GM21529 (cell line): Measurements from ENCODE around the gene BLOC1S2.
"Not testable (repeated sequence)": the region's sequence is repeated elsewhere in the genome, so short reads cannot be mapped to it uniquely, and the experiment has no call there.

ENCODE experiments used
- ATAC-seq: cut with Tn5 transposase; IDR thresholded peaks from one replicate; pipeline ENCODE4 v1.9.1; 2021; ENCODE audit not compliant: unreplicated experiment

Gene BLOC1S2

DNA sequence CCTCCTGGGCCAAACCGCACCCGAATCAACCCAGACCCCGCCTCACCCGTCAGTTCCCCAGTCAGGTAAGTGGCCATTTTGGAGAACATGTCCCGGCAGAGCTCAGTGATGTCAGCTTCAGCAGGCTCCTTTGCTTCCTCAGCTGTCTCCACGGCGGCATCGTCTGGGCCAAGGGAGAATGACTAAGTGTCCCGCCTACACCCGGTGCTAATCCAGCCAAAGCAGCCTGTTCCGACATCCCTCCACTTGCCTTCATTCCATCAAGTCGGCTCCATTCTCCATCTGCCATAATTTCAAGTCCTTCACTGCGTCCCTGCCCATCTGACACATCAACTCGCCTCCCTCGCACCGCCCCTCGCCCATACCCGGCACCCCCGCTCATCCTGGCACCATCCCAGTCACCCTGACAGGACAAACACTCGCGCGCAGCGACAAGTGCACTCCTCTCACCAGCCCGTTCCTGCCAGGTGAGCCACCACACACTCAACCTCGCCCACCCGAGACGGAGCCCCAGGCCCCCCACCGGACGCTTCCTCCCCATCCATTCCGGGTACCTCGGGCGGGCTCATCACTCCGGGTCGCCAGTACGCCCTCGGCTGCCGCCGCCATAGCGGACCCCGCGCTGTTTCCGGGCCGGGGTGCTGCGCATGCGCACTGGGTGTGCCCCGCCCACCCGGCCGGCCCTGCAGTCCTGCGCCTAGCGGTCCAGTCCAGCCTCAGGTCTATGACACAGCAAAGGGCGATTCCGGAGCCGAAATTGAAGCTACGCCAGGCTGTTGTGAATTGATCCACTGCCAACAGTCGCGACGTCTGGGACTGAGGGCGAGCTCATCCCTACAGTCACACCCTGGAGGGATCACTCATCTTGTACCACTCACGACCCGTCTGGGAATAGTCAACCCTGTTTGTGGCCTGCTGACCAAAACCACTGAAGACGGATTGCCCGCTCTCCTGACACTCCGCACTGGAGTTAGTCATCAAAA is at the start of gene BLOC1S2:
Gene BLOC1S2, minus strand, starts transcription at position 630 of the 983 bp plus-strand sequence. Its CDS starts 21 bp downstream, at position 609.
- ATAC-seq: peak; percentile 88

DNA sequence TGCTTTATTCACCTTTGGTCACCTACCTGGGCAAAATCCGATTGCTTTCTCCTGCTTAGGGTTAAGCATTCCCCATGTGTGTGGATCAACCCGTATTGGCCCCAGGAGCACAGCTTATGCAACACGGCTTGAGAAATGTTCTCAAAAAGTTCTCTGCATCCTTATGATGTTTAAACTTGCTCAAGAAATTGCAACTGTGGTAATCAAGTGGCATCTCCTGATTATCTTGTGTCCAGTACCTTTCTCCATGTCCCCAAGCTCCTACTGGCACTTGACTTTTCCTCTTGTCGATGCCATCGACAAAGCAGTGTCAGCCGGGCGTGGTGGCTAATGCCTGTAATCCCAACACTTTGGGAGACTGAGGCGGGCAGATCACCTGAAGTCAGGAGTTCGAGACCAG is 48.3 kb upstream of the BLOC1S2 start:
- no peak for ATAC-seq

DNA sequence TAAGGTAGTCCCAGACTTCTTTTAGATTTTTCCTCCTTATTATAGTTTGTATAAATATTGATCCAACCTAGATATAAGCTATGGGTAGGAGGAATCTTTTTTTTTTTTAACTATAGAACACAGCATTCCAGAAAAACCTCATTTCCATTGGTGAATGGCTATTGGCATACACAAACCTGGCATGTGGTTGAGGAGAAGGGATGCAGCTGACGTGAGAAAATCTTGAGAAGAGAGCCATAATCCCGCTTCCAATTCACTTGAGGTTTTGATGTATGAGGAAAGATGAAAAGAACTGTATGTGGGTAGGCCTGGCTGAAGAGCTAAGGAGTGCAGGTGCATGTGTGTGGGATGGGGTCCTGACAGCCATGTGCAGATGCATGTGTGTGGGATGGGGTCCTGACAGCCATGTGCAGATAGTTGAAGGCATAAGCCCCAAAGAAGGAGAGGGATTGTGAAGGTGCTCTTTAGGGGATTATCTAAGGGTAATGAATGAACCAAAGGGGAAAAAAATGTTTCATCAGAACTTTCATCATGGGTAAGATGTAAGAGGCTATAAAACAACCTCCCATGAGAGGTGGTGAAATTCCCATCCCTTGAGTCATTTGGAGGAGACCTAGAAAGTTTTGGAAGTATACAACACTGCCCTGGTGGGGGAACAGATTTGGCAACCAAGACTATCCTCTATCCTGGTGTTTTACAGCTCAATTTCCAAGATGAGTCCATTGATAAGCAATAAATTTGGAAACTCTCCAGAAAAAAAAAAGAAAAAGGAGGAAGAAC is 47.4 kb upstream of the BLOC1S2 start:
- ATAC-seq: no peak

DNA sequence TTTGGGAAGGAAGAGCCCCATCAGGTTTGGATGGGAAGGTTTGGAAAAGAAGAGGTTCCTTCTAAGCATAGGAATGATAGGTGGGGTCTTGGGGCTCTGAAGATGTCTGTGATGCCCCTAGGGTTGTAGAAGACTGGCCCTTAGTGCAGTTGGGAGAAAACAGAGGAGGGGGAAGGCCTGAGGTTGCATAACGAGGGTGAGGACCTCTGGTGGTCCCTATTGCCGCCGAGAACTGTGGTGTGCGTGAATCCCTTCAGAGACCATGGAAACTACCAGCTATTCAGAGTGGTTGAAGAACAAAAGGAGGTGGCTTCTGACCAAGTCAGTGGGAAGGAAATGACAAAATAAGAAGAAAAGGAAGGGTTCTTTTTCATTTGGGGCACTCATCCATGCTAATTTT is 46.6 kb upstream of the BLOC1S2 start:
- no peak for ATAC-seq

DNA sequence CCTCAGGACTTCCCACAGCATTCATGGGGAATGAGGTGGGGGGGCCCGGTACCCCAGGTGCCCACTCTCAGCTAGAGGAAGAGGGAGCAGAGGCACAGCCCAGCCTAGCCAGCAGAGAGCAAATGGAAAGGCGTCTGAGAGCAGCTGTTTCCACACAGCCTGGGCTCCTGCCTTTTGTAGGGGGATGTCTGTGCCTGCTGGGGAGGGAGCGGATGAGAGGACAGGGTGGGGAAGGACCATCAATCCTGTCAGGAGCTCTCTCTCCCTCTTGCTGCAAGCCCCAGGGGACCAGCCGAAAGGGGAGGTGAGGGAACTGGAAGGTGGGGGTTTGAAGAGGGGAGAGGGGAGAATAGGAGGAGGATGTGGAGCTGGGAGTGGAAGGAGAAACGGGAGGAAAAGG is 43.6 kb upstream of the BLOC1S2 start, which contains the start of gene PKD2L1:
Gene PKD2L1, minus strand, starts transcription at position 150 of the 400 bp plus-strand sequence. Its CDS starts 125 bp downstream, at position 25.
- ATAC-seq: no peak

DNA sequence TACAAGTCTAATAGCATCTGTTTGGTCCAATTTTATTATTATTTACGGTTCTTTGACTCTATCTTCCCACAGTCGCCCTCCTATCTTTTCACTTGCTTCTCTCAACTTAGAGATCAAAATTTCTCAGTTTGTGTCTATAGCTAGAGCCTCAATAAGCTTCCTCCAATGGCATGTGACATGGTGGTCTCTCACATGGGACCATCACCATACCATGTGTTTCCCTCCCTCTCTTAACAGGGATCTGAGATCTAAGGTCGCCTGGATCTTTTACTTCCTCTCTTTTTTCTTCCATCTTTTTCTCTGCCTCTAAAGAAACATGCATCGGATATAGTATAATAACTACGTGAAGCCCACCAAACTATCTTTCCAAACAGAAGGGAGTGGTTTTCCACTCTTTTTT is 41.7 kb upstream of the BLOC1S2 start:
- ATAC-seq: no peak

DNA sequence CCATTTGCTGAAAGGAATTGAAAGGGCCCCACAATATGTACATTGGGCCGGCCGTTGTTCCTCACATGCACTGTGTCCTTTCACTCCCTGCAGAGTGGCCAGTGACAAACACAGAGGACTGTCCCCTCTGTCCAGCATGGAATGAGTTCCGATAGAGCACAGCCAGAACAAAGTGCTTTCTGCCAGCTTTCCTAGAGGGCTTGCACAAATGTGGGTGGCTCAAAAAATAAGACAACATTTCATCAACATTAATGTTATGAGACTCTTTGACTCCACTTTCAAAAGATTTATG is 41.2 kb upstream of the BLOC1S2 start:
- ATAC-seq: no peak

DNA sequence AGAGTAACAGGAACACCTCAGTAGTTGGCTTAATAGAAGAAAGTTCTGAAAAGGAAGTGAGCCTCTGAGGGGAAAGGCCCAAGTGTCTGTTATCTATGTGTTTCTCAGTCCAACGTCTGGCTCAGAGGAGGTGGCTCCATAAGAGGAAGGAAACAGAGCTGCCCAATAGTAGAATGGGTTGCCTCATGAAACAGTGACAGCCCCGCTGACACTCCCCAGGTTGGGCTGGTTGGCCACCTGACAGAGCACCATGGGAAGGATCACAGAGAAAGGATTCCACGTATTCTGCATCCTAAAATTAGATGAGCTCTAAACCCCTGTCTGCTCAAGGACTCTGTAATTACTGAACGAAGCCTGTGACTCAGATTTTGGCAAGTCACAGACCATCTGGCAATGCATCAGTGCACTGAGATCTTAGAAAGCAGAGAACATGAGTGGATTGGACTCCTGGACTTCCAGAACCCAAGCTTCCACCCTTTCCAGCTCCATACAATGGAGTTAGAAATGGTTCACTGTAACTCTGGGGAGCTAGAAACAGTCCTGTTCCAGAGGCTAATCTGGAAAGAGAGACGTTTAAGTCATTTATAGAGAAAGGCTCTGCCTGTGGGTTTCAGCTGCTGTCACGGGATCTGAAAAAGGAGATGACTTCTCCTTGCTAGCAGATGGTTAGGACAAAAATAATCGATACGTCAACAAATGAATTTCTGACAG is 40.7 kb upstream of the BLOC1S2 start:
- ATAC-seq: peak; percentile 99

DNA sequence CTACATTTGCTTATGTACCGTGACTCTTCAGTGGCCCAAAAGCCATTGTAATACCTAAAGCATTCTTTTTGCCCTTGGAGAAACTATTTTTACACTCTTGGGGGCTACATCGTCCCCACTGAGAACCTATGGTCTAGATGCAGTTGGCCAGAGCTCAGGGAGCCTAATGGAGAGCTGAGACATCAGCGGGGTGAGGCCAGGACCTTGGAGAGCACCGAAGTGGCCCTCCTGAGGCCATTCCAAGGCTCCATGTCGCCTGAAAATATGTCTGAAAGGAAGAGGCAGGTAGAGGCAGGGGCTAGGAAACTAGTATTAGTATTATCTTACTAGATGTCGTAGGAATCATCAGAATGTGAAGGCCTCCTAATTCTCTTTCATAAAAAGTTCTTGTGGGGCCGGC is 38.7 kb upstream of the BLOC1S2 start:
- no peak for ATAC-seq

DNA sequence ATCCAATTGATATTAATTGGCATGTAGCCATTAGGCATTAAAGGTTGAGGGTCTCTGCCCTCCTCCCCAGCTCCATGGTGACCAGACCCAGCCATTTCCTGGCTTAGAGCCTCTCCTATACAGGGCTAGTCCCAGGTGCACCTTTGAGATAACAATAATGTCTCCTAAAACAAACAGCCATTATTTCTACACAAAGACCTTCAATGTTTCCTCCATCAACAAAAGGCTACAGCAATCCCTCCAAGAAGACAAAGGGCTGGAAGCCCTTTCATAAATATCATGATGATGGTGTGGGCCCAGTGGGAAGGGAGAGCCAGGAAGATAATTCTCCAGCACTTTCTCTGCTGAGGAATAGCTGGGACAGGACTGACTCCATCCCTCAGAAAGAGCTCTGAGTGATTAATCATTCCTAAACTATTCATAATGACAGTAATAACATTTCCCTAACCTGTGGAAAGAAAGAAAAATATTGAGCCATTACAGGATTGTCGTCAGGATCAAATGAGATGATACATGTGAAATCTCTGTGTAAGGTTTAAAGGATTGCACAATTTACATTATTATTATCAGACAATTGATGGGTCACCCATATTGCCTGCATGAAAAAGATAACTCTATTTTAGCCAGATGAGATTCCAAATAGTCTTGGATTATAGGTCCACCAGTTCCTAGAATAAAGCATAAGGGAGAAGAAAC is 33.4 kb upstream of the BLOC1S2 start:
- no peak for ATAC-seq

DNA sequence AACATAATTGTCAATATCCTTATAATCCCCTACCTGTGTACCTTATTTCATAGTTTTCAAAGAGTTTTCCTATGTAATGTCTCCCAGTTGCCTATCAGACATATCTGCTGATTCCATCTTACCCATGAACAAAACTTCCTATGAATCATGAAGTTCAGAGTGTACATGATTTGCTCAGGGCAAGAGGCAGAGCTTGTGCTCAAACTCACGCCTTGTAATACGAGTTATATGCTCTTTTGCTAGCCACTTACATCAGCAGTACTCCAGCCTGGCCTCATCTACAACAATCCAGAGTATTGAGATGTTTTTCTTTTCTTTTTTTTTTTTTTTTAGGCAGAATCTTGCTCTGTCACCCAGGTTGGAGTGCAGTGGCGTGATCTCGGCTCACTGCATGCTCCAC is 31.7 kb upstream of the BLOC1S2 start:
- ATAC-seq: no peak

DNA sequence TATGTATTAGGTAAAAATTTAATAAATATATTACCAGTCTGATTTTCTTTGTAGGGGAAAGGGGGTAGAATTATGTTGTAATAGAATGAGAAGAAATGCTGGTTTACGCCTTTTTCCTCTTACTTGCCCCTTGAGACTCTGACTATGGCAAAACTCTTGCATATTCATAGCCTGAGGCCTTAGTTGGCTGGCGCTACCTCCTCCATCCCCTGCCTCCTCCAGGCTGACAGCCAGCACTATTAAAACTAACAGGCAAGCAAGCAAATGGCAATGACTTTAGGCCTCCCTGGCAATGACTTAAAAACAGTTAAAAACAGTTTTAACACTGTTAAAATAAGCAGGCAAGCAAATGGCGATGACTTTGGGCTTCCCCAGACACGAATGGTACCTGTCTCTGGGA is 29.1 kb upstream of the BLOC1S2 start:
- ATAC-seq: no peak

DNA sequence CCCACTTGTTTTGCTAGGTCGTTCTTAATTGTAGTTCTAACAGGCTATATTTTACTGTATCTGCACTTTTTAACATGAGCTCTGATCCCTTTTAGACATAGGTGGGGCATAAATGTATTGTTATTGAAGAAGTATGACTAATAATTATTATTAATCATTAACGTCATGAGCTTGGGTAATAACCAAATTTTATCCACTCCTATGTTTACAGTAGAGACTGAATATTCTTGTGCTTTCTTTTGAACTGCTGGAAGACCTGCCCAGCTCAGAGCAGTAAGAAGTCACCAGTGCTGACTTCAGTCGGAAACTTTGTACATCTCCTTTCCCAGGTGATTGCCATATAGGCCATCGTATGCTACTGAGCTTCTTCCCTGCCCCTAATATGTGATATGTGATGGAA is 24.8 kb upstream of the BLOC1S2 start:
- no peak for ATAC-seq

DNA sequence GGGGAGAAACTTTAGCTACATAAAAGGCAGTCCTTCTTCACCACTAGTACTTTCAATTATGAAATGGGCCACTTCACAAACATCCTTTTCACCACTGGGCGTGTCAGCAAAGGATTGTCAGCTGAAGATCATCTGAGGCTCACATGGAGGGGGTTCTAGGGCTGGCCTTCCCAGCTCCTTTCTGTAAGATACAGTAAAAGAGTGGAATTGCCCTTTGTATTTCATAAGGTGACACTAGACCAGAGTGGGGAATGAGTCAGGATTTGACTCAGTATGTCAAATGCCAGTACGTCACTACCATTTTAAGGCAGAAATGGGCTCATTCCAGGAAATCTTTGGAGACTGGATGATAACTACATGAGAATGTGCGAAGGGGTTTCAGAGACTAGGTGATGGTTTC is 21.2 kb upstream of the BLOC1S2 start:
- no peak for ATAC-seq

DNA sequence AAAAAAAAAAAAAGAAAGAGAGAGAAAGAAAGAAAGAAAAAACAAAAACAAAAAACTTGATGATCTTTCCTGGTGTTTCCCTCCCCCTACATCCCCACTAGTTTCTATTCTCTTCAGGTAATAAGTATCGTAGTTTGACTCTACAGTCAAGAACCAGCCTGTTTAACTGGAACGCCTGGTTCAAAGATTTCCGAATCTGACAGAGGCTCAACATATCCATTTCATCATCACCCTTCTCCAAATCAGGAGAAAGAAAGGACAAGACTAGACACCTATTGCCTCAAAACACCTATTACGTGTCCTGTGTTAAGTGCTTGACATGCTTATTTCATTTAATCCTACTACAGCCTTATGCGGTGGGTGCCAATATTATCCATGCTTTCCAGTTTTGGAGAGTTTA is 20.4 kb upstream of the BLOC1S2 start:
- ATAC-seq: no peak

DNA sequence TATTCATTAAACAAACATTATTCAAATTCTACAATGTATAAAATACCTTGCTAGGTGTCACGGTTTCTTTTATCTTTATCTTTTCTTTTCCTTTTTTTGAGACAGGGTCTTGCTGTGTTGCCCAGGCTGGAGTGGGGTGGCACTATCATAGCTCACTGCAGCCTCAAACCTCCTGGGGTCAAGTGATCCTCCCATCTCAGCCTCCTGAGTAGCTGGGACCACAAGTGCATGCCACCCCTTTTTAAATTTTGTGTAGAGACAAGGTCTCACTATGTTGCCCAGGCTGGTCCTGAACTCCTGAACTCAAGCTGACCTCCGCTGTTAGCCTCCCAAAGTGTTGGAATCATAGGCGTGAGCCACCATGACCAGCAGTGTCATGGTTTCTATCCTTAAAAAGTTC is 17.9 kb upstream of the BLOC1S2 start:
- no peak for ATAC-seq

DNA sequence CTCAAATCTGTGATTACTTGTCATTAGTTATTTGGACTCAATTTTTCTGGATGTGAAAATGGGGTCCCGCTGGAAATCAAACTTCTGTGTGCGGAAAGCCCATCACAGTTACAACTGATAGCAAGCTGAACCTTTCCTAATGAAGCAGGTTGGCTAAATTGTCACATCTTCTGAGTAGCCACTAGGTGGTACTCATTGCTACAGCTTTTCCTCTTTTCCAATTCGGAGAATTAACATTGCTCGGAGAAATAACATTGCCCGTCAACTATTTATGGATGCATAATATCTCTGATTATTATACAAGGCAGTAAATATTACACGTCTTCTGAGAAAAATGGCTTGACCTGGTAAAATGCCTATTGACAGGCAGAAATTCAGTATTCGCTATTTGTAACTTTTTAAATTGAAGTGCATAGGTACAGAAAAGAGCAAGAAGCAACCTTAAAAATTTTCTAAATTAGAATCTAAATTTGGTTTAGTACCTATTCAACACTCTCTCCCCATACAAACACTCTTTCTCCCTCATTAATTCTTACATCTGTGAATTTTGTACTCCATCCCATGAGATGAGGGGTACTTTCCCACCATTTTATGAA is 17.3 kb upstream of the BLOC1S2 start:
- no peak for ATAC-seq

DNA sequence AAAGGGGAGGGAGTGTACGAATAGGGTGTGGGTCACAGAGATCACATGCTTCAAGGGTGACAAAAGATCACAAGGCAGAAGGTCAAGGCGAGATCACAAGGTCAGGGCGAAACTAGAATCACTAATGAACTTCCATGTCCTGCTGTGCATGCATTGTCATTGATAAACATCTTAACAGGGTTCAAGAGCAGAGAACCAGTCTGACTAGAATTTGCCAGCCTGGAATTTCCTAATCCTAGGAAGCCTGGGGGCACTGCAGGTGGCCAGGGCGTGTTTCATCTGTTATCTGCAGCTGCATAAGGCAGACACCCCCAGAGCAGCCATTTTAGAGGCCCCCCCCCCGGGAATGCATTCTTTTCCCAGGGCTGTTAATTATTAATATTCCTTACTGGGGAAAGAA is 14.6 kb upstream of the BLOC1S2 start:
- not testable (repeated sequence) for ATAC-seq

DNA sequence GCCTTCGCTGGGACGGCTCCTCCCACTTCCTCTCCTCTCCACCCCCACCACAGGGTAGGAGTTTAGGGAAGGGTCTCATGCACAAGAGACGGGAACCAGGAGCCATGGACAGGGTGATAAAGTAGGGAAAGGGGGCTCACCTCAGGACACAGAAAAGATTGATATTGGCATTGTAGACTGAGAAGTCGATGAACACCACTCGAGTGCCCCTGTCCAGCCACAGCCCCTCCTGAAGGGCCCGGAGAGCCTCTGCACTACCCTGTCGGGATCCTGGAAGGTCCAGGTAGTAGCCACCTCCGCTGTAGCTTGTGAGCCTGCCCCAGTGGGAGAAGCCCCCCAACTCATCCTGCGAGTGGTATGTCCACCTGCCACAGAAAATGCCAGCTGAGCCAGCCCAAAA is 10.8 kb upstream of the BLOC1S2 start:
- ATAC-seq: no peak

DNA sequence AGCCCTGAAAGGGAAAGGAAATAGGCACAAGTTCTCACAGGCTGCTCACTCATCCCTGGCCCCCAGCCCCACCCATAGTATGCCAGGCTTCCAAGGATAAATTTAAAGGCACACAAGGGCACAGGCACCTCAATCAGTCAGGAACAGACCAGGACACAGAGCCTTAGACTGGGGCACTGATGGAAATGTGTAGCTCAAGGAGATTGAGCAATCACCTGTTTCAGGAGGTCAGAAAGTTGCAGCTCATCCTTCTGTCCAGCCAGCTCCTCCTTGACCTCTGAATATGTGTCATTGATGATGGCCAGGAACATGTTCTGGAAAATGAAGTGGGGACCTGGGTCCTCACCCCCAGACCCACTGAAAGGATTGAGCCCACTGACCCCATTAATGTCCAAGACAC is 6.6 kb upstream of the BLOC1S2 start:
- ATAC-seq: no peak
